WTC11 (cell line): ENCODE measurements around the gene OTUB1. TPM values are rescaled to one million over a fixed set of nuclear protein-coding genes. Genes with fewer than 3 reads are reported as not detected.
"Not testable (repeated sequence)": the region's sequence is repeated elsewhere in the genome, so short reads cannot be mapped to it uniquely, and the experiment has no call there.

ENCODE experiments used
- ATAC-seq: fragments of 200-7000 bp; cut with Tn5 transposase; 2 replicates; pipeline ENCODE4 v1.10.0; 2021; ENCODE audit warnings: mild to moderate bottlenecking, moderate library complexity
- CTCF ChIA-PET: fragments of 300-600 bp; sonication (Branson Sonifier 250); formaldehyde crosslinking; loops from one replicate; lab custom pipeline; 2021; ENCODE audit warnings: antibody characterized with exemption; lab: Charles Lee
- POLR2A ChIA-PET: fragments of 350-600 bp; sonication (Branson Sonifier 250); formaldehyde crosslinking; loops from one replicate; lab custom pipeline; 2021; ENCODE audit warnings: antibody characterized with exemption; lab: Charles Lee
- DNase-seq: peaks from one replicate; pipeline ENCODE4 v3.0.0; 2021; ENCODE audit warnings: low spot score
- H3K27ac Mint-ChIP-seq: 2 replicates; pipeline ENCODE4 v1.8.0; 2021; ENCODE audit warnings: mixed read lengths
- H3K27me3 Mint-ChIP-seq: 2 replicates; pipeline ENCODE4 v1.8.0; 2021; ENCODE audit warnings: low read depth, mild to moderate bottlenecking, moderate library complexity, mixed read lengths
- H3K36me3 Mint-ChIP-seq: 2 replicates; pipeline ENCODE4 v1.8.0; 2021; ENCODE audit warnings: mixed read lengths
- H3K4me1 Mint-ChIP-seq: 2 replicates; pipeline ENCODE4 v1.8.0; 2022; ENCODE audit warnings: mixed read lengths
- H3K4me3 Mint-ChIP-seq: 2 replicates; pipeline ENCODE4 v1.8.0; 2021; ENCODE audit warnings: mild to moderate bottlenecking, moderate library complexity, mixed read lengths
- H3K9me3 Mint-ChIP-seq: 2 replicates; pipeline ENCODE4 v1.8.0; 2021; ENCODE audit warnings: mixed read lengths
- ATF2 ChIP-seq: sonication (generic); formaldehyde crosslinking; IDR thresholded peaks from 2 replicates; pipeline ENCODE4 v1.8.1; 2022; ENCODE audit warnings: low read depth, missing genetic modification reagents, borderline replicate concordance
- CBFB ChIP-seq: sonication (generic); formaldehyde crosslinking; IDR thresholded peaks from 2 replicates; pipeline ENCODE4 v1.8.1; 2022; ENCODE audit warnings: mild to moderate bottlenecking, low read depth, missing genetic modification reagents
- FOXP1 ChIP-seq: sonication (generic); formaldehyde crosslinking; IDR thresholded peaks from 2 replicates; pipeline ENCODE4 v1.8.0; 2022; ENCODE audit warnings: missing genetic modification reagents, mild to moderate bottlenecking, moderate library complexity, borderline replicate concordance
- HMGA2 ChIP-seq: fragments of 250-450 bp; sonication (Bioruptor Pico); IDR thresholded peaks from 2 replicates; pipeline ENCODE4 v1.4.0; 2021; ENCODE audit warnings: mild to moderate bottlenecking, moderate library complexity
- HMGXB4 ChIP-seq: sonication (generic); formaldehyde crosslinking; IDR thresholded peaks from 2 replicates; pipeline ENCODE4 v1.8.1; 2023; ENCODE audit warnings: mild to moderate bottlenecking, moderate library complexity, missing genetic modification reagents
- JAZF1 ChIP-seq: fragments of 250-450 bp; sonication (Bioruptor Pico); IDR thresholded peaks from 2 replicates; pipeline ENCODE4 v1.9.0; 2021; ENCODE audit warnings: moderate library complexity, mild to moderate bottlenecking, inconsistent platforms
- NR2C2 ChIP-seq: sonication (generic); formaldehyde crosslinking; IDR thresholded peaks from 2 replicates; pipeline ENCODE4 v1.8.0; 2022; ENCODE audit warnings: mild to moderate bottlenecking, missing genetic modification reagents
- OVOL2 ChIP-seq: fragments of 250-450 bp; sonication (Bioruptor Pico); IDR thresholded peaks from 2 replicates; pipeline ENCODE4 v1.9.0; 2021; ENCODE audit warnings: mild to moderate bottlenecking, borderline replicate concordance
- ZNF423 ChIP-seq: fragments of 250-450 bp; sonication (Bioruptor Pico); IDR thresholded peaks from 2 replicates; pipeline ENCODE4 v2.1.2; 2022; ENCODE audit warnings: mild to moderate bottlenecking, moderate library complexity
- total RNA-seq: library from RNA; stranded (reverse); gene quantifications from 3 replicates; pipeline ENCODE4 v1.2.3, GENCODE V29; 2021
- TF ChIP-seq, protein P1 (sequence below): fragments of 250-450 bp; sonication (Bioruptor Pico); conservative IDR thresholded peaks from 2 replicates; pipeline ENCODE4 v1.9.0; 2021; ENCODE audit warnings: mild to moderate bottlenecking

Gene OTUB1
- total RNA-seq, 1 experiment from 2014 or later, result 112 TPM

DNA sequence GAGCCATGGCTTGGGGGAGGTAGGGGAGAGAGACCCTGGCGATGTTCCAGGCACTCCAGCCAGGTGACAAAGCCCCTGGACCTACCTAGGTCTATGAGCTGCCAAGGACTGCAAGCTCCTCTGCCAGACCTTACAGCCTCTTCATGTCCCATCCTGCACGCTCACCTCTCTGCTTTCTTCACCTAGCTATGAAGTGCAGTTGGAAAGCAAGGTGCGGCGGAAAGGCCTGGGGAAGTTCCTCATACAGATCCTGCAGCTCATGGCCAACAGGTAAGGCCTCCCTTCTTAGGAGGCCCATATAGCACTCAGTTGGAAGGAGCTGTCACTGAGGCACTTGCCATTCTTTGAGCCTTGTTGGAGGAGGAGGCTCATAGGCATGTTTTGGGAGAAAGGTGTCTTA, 33.7 kb upstream of the OTUB1 start (continued):
- TF ChIP-seq, protein P1, sequence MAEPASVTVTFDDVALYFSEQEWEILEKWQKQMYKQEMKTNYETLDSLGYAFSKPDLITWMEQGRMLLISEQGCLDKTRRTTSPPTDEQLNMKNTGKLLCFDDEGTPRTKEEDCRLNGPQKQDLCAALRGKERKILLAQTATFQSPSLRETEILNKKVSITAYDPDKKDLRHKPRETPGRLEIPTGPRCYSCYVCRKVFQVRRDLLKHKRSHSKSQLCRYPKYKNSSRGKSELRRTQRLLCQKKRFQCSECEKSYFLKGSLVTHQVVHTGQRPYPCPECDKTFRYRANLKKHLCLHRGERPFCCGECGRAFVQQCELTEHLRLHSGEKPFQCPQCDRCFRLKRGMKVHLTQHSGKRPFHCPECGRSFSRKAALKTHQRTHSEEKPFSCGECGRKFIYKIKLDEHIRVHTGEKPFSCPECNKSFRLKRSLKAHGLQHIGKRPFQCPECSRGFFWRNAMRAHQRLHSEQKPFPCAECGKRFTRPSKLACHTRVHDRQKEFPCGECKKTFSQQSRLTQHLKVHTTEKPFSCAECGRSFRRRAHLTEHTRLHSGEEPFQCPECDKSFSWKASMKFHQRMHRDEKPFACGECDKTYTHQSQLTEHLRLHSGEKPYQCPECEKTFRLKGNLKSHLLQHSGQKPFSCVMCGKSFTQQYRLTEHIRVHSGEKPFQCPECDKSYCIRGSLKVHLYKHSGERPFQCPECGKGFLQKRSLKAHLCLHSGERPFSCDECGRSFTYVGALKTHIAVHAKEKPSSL (CRISPR knock-in tag), result no peak
- TF ChIP-seq FOXP1 (CRISPR knock-in tag) (no peak), OVOL2 (CRISPR knock-in tag) (no peak), JAZF1 (no peak), NR2C2 (no peak), CBFB (CRISPR knock-in tag) (no peak), HMGXB4 (CRISPR knock-in tag) (no peak)

DNA sequence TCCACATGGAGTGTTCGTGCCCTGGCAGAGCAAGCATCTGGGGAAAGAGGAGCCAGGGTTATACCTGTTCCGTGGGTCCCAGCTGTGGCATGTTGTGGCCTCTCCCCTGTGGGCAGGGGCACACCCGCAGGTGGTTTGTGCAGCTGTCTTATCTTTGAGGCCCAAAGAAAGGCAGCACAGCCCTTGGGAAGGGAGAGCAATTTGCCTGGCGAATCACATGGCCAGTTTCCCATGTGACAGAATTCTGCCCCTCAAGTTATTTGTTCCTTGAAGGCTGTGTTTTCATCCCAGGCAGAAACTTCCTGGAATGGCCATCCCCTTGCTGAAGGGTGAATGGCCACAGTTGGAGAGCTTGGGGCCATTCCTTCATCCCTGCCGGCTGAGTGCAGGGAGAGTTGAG, 28.2 kb upstream of the OTUB1 start:
- H3K27me3 Mint-ChIP-seq, result no peaks in the 10 kb centered on the region
- ATAC-seq (no peak), DNase-seq (no peak)
- H3K27ac Mint-ChIP-seq, result no peak overlapping the region
- H3K36me3 Mint-ChIP-seq, result peaks cover 26% of the 10 kb centered on the region
- no peak overlapping the region for H3K4me3 Mint-ChIP-seq
- H3K9me3 Mint-ChIP-seq, result no peaks in the 10 kb centered on the region
- ChIA-PET CTCF (interaction anchor here (0.8 to 2.3 kb wide), 2 partner anchors 12 to 20 kb away, joined by 3 to 11 read pairs; no protein-coding TSS in a partner anchor), POLR2A (no interaction called here)
- TF ChIP-seq, protein P1 (CRISPR knock-in tag), result no peak
- peaks cover 4% of the 10 kb centered on the region; the same call in 1 of the 2 replicates for H3K4me1 Mint-ChIP-seq

DNA sequence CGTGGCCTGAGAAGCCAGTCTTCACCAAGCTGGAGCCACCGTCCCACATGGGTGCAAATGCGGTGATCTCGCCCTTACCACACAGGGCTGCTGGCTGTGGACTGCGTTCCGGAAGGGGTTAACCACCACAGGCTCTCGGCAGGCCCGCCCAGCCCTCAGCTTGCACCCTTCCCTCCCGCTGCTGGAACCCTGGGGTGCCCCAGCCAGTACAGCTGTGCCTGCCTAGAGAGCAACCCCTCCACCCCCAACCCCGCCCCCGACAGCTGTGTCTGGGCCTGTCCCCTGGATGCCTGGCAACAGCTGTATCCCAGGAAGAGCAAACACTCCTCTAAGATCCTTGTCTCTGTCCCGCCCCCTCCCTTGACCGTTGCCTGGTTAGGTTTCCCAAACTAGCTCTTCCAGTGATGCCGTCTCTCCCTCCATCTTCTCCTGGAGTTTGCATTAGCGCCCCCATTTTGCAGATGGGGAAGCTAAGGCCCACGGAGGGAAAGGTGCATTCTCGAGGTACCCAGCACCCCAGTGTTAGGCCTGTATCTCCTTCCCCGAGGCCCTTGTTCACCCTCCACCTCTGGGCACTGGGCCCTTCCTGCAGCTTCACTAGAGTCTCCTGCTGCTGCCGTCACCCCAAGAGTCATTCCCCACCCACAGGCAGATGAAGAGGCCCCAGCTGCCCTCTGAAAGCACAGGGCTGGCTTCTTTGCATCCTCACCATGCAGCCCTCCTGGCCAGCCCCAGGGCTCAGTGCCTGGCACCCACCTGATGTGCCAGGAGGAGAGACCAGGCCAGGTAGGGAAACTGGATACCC, 24.4 kb upstream of the OTUB1 start:
- H3K4me1 Mint-ChIP-seq, result peaks cover 4% of the 10 kb centered on the region; the same call in 1 of the 2 replicates
- ATAC-seq (peak; percentile 54), DNase-seq (no peak)
- H3K9me3 Mint-ChIP-seq, result no peaks in the 10 kb centered on the region
- CTCF ChIA-PET, result interaction anchor here (0.6 to 3.7 kb wide), 8 partner anchors 9 to 191 kb away, joined by 3 to 17 read pairs (median 3); no protein-coding TSS in a partner anchor
- TF ChIP-seq ZNF423 (CRISPR knock-in tag) (peak; percentile 70), ATF2 (CRISPR knock-in tag) (no peak)
- peaks cover 24% of the 10 kb centered on the region for H3K27me3 Mint-ChIP-seq
- H3K4me3 Mint-ChIP-seq, result no peak overlapping the region
- POLR2A ChIA-PET, result interaction anchor here (1.7 kb wide), 1 partner anchor 13 kb away, joined by 6 read pairs; the partner anchor contains the start of gene COX8A
- H3K27ac Mint-ChIP-seq, result no peak overlapping the region
- H3K36me3 Mint-ChIP-seq, result no peaks in the 10 kb centered on the region

DNA sequence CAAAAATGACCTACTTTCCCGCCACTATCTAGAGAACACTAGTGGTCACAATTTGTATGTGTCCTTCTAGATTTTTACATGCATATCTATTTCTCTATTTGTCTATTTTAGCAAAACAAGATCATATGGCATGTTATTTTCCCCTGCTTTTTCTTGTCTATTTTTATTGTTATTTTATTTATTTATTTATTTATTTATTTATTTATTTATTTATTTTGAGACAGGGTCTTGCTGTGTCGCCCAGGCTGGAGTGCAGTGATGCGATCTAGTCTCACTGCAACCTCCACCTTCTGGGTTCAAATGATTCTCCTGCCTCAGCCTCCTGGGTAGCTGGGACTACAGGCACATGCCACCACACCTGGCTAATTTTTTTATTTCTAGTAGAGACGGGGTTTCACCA, 22.3 kb upstream of the OTUB1 start:
- peaks cover 36% of the 10 kb centered on the region for H3K27me3 Mint-ChIP-seq
- H3K27ac Mint-ChIP-seq, POLR2A ChIA-PET, H3K36me3 Mint-ChIP-seq, DNase-seq, H3K4me1 Mint-ChIP-seq, H3K9me3 Mint-ChIP-seq, CTCF ChIA-PET, H3K4me3 Mint-ChIP-seq, ATAC-seq: not testable (repeated sequence)
- TF ChIP-seq HMGA2 (CRISPR knock-in tag), result peak; percentile 56; the same call in 1 of the 2 replicates
